Aorta (tissue), 5 donors: ENCODE measurements around the gene FOLR2. TPM values are rescaled to one million over a fixed set of nuclear protein-coding genes. Genes with fewer than 3 reads are reported as not detected.

Source experiments
- ATAC-seq: fragments of 200-7000 bp; cut with Tn5 transposase; one replicate; pipeline ENCODE4 v1.9.1; 2022; ENCODE audit warnings: moderate library complexity; ENCODE audit not compliant: low FRiP score
- DNase-seq, 2 donors: peaks; one replicate each; pipeline ENCODE4 v3.0.0-alpha.2; 2020
- H3K27ac ChIP-seq, 2 donors: one replicate each; pipeline ENCODE4 v1.5.1; 2013; ENCODE audit warnings: low read length in 2 of 2, mild to moderate bottlenecking in 2 of 2, moderate library complexity in 2 of 2, control low read depth in 1 of 2, inconsistent platforms in 1 of 2, low read depth in 1 of 2
- H3K27me3 ChIP-seq, 2 donors: one replicate each; pipeline ENCODE4 v1.6.1; 2013; ENCODE audit warnings: control low read depth in 1 of 2, low read length in 1 of 2, mild to moderate bottlenecking in 1 of 2, moderate library complexity in 1 of 2; ENCODE audit not compliant: insufficient read depth in 2 of 2, control insufficient read depth in 1 of 2
- H3K36me3 ChIP-seq, 2 donors: one replicate each; pipeline ENCODE4 v1.6.1; 2013; ENCODE audit warnings: control low read depth in 1 of 2, low read length in 1 of 2, mild to moderate bottlenecking in 1 of 2; ENCODE audit not compliant: insufficient read depth in 2 of 2, control insufficient read depth in 1 of 2
- H3K4me1 ChIP-seq, 2 donors: one replicate each; pipeline ENCODE4 v1.6.1; 2013; ENCODE audit warnings: low read length in 2 of 2, control low read depth in 1 of 2, mild to moderate bottlenecking in 1 of 2, moderate library complexity in 1 of 2; ENCODE audit not compliant: insufficient read depth in 2 of 2, control insufficient read depth in 1 of 2
- H3K4me3 ChIP-seq, 2 donors: one replicate each; pipeline ENCODE4 v1.5.1; 2013; ENCODE audit warnings: low read length in 2 of 2, control low read depth in 1 of 2, mild to moderate bottlenecking in 1 of 2
- H3K9me3 ChIP-seq: one replicate; pipeline ENCODE4 v1.6.1; 2013; ENCODE audit warnings: mild to moderate bottlenecking, low read length; ENCODE audit not compliant: control insufficient read depth
- WGBS, 2 donors: extraction: QIAGEN DNeasy Blood & Tissue Kit; methylation state at CpG; one replicate each; pipeline ENCODE4 v1.1.7; 2013; 5-methylcytosine and 5-hydroxymethylcytosine counted together
- intact Hi-C, 2 donors: fragments of 100-400 bp; cut with DNase I; formaldehyde crosslinking; loops; one replicate each; pipeline versions ENCODE4 v1.14.2 to v1.15.0; 2022
- polyA plus RNA-seq, 2 donors: library from polyadenylated mRNA; stranded (reverse); fragments of 200-250 nt; gene quantifications; one replicate each; pipeline ENCODE4 v1.2.3, GENCODE V29; 2013
- total RNA-seq, 2 donors: library from RNA; stranded (reverse); fragmentation: NEBNext Ultra II Directional; extraction: Animal tissue kit (Norgen Biotek cat#: 25700); gene quantifications; one replicate each; pipeline ENCODE4 v1.2.1, GENCODE V29; 2021
- donor health status: healthy with polysubstance abuse.
- donor health status: Bipolar disorder and iron deficiency.
- donor health status: DM: no; HTN: no; CAD: no.
- donor health status: DM: no; HTN: no; CAD: no.
- donor health status: DM: yes; HTN: yes; CAD: no.

Gene FOLR2
- total and polyA plus RNA-seq, 4 donors, result 8.8 to 85.2 (median 26.5) TPM

- intact Hi-C loops, result no loop called here
- Histone ChIP-seq H3K9me3 (no peaks in the 10 kb centered on the region), H3K27me3 (peaks cover 0 to 5% of the 10 kb centered on the region in 2 donors), H3K36me3 (no peaks in the 10 kb centered on the region), H3K27ac (no peak overlapping the region), H3K4me3 (no peak overlapping the region), H3K4me1 (no peaks in the 10 kb centered on the region)
- WGBS, 2 donors, result 14 to 16% methylated on average over 19 of the region's 19 CpGs
- DNase-seq, result no peak
- no peak for ATAC-seq
Measured at GRCh38 chr11:72245263-72245816, 28.7 kb downstream of the FOLR2 start.

- intact Hi-C loops, result no loop called here
- 55 to 58% methylated on average over 2 of the region's 2 CpGs for WGBS, 2 donors
- Histone ChIP-seq H3K27ac (no peak overlapping the region), H3K9me3 (no peaks in the 10 kb centered on the region), H3K27me3 (peaks cover 0 to 2% of the 10 kb centered on the region in 2 donors), H3K36me3 (no peaks in the 10 kb centered on the region), H3K4me1 (no peaks in the 10 kb centered on the region), H3K4me3 (no peak overlapping the region)
- ATAC-seq, result no peak
- no peak for DNase-seq
Measured at GRCh38 chr11:72247584-72247983, 31.0 kb downstream of the FOLR2 start.

GRCh38 chr11:72249961-72250360, 33.4 kb downstream of the FOLR2 start:
- ATAC-seq (no peak), DNase-seq (no peak)
- intact Hi-C loops, result no loop called here
- Histone ChIP-seq H3K36me3 (no peaks in the 10 kb centered on the region), H3K4me1 (no peaks in the 10 kb centered on the region), H3K27ac (no peak overlapping the region), H3K9me3 (no peaks in the 10 kb centered on the region), H3K27me3 (no peaks in the 10 kb centered on the region), H3K4me3 (no peak overlapping the region)
- 93 to 96% methylated on average over 5 of the region's 5 CpGs for WGBS, 2 donors

- no peak overlapping the region for H3K27ac ChIP-seq
- 88 to 90% methylated on average over 24 of the region's 24 CpGs for WGBS, 2 donors
- intact Hi-C loops, result no loop called here
- H3K36me3 ChIP-seq, result no peaks in the 10 kb centered on the region
- no peaks in the 10 kb centered on the region for H3K9me3 ChIP-seq
- DNase-seq (no peak), ATAC-seq (no peak)
- H3K27me3 ChIP-seq, result no peaks in the 10 kb centered on the region
- no peaks in the 10 kb centered on the region for H3K4me1 ChIP-seq
- H3K4me3 ChIP-seq, result no peak overlapping the region
Measured at GRCh38 chr11:72250661-72251464, 34.3 kb downstream of the FOLR2 start.

- Histone ChIP-seq H3K27ac (no peak overlapping the region), H3K36me3 (no peaks in the 10 kb centered on the region), H3K9me3 (no peaks in the 10 kb centered on the region), H3K4me1 (no peaks in the 10 kb centered on the region), H3K4me3 (no peak overlapping the region), H3K27me3 (no peaks in the 10 kb centered on the region)
- DNase-seq, result no peak
- intact Hi-C loops, result no loop called here
- 81 to 82% methylated on average over 5 of the region's 5 CpGs for WGBS, 2 donors
- no peak for ATAC-seq
Measured at GRCh38 chr11:72251614-72252013, 35.0 kb downstream of the FOLR2 start.

- Histone ChIP-seq H3K27ac (no peak overlapping the region), H3K36me3 (no peaks in the 10 kb centered on the region), H3K27me3 (no peaks in the 10 kb centered on the region), H3K9me3 (no peaks in the 10 kb centered on the region), H3K4me1 (no peaks in the 10 kb centered on the region), H3K4me3 (no peak overlapping the region)
- ATAC-seq (no peak), DNase-seq (no peak)
- 94 to 95% methylated on average over 3 of the region's 3 CpGs for WGBS, 2 donors
- intact Hi-C loops, result no loop called here
Measured at GRCh38 chr11:72253392-72253791, 36.8 kb downstream of the FOLR2 start.

GRCh38 chr11:72254299-72254993, 37.9 kb downstream of the FOLR2 start:
- Histone ChIP-seq H3K4me3 (no peak overlapping the region), H3K27ac (no peak overlapping the region), H3K36me3 (no peaks in the 10 kb centered on the region), H3K4me1 (no peaks in the 10 kb centered on the region), H3K9me3 (no peaks in the 10 kb centered on the region), H3K27me3 (no peaks in the 10 kb centered on the region)
- ATAC-seq, result no peak
- no peak for DNase-seq
- intact Hi-C loops, result no loop called here
- 90 to 92% methylated on average over 5 of the region's 5 CpGs for WGBS, 2 donors

GRCh38 chr11:72257570-72257969, 41.0 kb downstream of the FOLR2 start:
- Histone ChIP-seq H3K36me3 (no peaks in the 10 kb centered on the region), H3K27ac (no peak overlapping the region), H3K4me3 (no peak overlapping the region), H3K27me3 (peaks cover 0 to 2% of the 10 kb centered on the region in 2 donors), H3K9me3 (no peaks in the 10 kb centered on the region), H3K4me1 (no peaks in the 10 kb centered on the region)
- ATAC-seq (no peak), DNase-seq (no peak)
- intact Hi-C loops, result no loop called here
- WGBS, 2 donors, result 74 to 86% methylated on average over 2 of the region's 2 CpGs
